ENCODE results near the gene LRP1.

- TF ChIP-seq ZFP30 (CRISPR knock-in tag; IDR thresholded peaks at IDR 0.05) (no peak), SNAI2 (CRISPR knock-in tag; IDR thresholded peaks at IDR 0.05) (no peak), CREB5 (CRISPR knock-in tag; IDR thresholded peaks at IDR 0.05; ENCODE audit: low read depth) (no peak), PPARA (CRISPR knock-in tag; IDR thresholded peaks at IDR 0.05; ENCODE audit: borderline replicate concordance) (no peak), OSR1 (CRISPR knock-in tag; IDR thresholded peaks at IDR 0.05) (no peak), RARB (CRISPR knock-in tag; IDR thresholded peaks at IDR 0.05) (no peak)
These were observed 65.5 kb downstream of the LRP1 start for GRCh38 chr12:57193706-57194245.
